OCI-LY7 (cell line): Measurements from ENCODE around the gene RGS7BP.

Source experiments
- EZH2phosphoT487 ChIP-seq: fragments of 200-600 bp; sonication (generic); IDR thresholded peaks from 2 replicates; pipeline ENCODE4 v1.6.1; 2018; ENCODE audit warnings: low read depth, borderline replicate concordance, mild to moderate bottlenecking, mixed run types, antibody characterized with exemption, low read length, moderate library complexity, mixed read lengths
- TF ChIP-seq, protein P1 (sequence below): fragments of 200-600 bp; sonication (generic); conservative IDR thresholded peaks from 2 replicates; pipeline ENCODE4 v1.5.1; 2014; ENCODE audit warnings: mild to moderate bottlenecking, antibody characterized with exemption, low read length, moderate library complexity, mixed read lengths

- TF ChIP-seq, protein P1, sequence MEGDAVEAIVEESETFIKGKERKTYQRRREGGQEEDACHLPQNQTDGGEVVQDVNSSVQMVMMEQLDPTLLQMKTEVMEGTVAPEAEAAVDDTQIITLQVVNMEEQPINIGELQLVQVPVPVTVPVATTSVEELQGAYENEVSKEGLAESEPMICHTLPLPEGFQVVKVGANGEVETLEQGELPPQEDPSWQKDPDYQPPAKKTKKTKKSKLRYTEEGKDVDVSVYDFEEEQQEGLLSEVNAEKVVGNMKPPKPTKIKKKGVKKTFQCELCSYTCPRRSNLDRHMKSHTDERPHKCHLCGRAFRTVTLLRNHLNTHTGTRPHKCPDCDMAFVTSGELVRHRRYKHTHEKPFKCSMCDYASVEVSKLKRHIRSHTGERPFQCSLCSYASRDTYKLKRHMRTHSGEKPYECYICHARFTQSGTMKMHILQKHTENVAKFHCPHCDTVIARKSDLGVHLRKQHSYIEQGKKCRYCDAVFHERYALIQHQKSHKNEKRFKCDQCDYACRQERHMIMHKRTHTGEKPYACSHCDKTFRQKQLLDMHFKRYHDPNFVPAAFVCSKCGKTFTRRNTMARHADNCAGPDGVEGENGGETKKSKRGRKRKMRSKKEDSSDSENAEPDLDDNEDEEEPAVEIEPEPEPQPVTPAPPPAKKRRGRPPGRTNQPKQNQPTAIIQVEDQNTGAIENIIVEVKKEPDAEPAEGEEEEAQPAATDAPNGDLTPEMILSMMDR: no peak
- no peak for TF ChIP-seq EZH2phosphoT487
These were observed 7.7 kb downstream of the RGS7BP start for GRCh38 chr5:64513492-64513891.
